PC-9 (cell line): ENCODE data around the gene N4BP3.

Experiments used
- EZH2 ChIP-seq: fragments of 200-600 bp; sonication (generic); IDR thresholded peaks from 2 replicates; pipeline ENCODE4 v1.8.0; 2017; ENCODE audit warnings: antibody characterized with exemption, low read depth
- TF ChIP-seq, protein P1 (sequence below): fragments of 200-600 bp; sonication (generic); conservative IDR thresholded peaks from 2 replicates; pipeline ENCODE4 v1.6.1; 2017; ENCODE audit warnings: mixed run types, antibody characterized with exemption, mild to moderate bottlenecking, moderate library complexity

DNA sequence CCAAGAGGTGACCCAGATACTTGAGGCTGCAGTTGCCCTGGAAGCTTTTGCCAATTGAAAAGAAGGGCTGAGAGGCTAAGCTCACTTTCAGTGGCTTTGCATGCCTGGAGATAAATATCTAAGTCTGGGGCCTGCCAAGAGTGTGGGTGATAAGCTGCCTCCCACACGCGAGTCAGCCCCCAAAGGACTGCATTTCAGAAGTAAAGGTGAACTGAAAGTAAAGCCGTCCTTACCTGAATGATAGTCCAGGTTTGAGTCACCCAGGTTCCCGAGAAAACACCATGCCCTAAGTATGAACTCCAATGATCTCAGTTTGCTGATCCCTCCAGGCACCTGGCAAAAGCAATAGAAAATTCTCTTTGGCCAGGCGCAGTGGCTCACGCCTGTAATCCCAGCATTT, 22.5 kb upstream of the N4BP3 start:
- TF ChIP-seq, protein P1, sequence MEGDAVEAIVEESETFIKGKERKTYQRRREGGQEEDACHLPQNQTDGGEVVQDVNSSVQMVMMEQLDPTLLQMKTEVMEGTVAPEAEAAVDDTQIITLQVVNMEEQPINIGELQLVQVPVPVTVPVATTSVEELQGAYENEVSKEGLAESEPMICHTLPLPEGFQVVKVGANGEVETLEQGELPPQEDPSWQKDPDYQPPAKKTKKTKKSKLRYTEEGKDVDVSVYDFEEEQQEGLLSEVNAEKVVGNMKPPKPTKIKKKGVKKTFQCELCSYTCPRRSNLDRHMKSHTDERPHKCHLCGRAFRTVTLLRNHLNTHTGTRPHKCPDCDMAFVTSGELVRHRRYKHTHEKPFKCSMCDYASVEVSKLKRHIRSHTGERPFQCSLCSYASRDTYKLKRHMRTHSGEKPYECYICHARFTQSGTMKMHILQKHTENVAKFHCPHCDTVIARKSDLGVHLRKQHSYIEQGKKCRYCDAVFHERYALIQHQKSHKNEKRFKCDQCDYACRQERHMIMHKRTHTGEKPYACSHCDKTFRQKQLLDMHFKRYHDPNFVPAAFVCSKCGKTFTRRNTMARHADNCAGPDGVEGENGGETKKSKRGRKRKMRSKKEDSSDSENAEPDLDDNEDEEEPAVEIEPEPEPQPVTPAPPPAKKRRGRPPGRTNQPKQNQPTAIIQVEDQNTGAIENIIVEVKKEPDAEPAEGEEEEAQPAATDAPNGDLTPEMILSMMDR, result no peak
- TF ChIP-seq EZH2, result no peak
